ACHN (cell line): Measurements from ENCODE around the gene PTPRG.

Source experiments
- DNase-seq: peaks from one replicate; pipeline ENCODE4 v3.0.0-alpha.2; 2015
- in situ Hi-C: cut with HindIII; loops from 2 replicates; pipeline ENCODE4 v1.10.0; 2017; ENCODE audit warnings: low sequenced_read_pairs, low pct_ligation_motif_present, low pct_unique_long_range_greater_than_20kb

The PTPRG gene

GRCh38 chr3:61960976-61961375 is 399.6 kb downstream of the PTPRG start:
- DNase-seq: no peak
- in situ Hi-C loops: no loop called here

GRCh38 chr3:61961900-61962299 is 400.5 kb downstream of the PTPRG start:
- in situ Hi-C loops: no loop called here
- no peak for DNase-seq

GRCh38 chr3:61964566-61964965 is 403.2 kb downstream of the PTPRG start:
- no peak for DNase-seq
- in situ Hi-C loops: no loop called here

GRCh38 chr3:61965770-61966131 is 404.4 kb downstream of the PTPRG start:
- in situ Hi-C loops: no loop called here
- DNase-seq: no peak

- in situ Hi-C loops: no loop called here
- peak; percentile 73 for DNase-seq
Measured at GRCh38 chr3:61966200-61966599, 404.8 kb downstream of the PTPRG start.

GRCh38 chr3:61967019-61967418 is 405.6 kb downstream of the PTPRG start:
- in situ Hi-C loops: no loop called here
- no peak for DNase-seq

- DNase-seq: no peak
- in situ Hi-C loops: no loop called here
Measured at GRCh38 chr3:61967937-61968336, 406.6 kb downstream of the PTPRG start.

GRCh38 chr3:61974662-61975061 is 413.3 kb downstream of the PTPRG start:
- in situ Hi-C loops: no loop called here
- DNase-seq: no peak

- no peak for DNase-seq
- in situ Hi-C loops: no loop called here
Measured at GRCh38 chr3:61975199-61975598, 413.8 kb downstream of the PTPRG start.

GRCh38 chr3:61975936-61976335 is 414.6 kb downstream of the PTPRG start:
- no peak for DNase-seq
- in situ Hi-C loops: no loop called here

- in situ Hi-C loops: no loop called here
- no peak for DNase-seq
Measured at GRCh38 chr3:61978460-61979419, 417.4 kb downstream of the PTPRG start.

- peak; percentile 68 for DNase-seq
Measured at GRCh38 chr3:61979638-61980037, 418.3 kb downstream of the PTPRG start.

GRCh38 chr3:61980041-61980440 is 418.7 kb downstream of the PTPRG start:
- in situ Hi-C loops: no loop called here
- DNase-seq: peak; percentile 64

More at GRCh38 chr3:61979638-61980037, 418.3 kb downstream of the PTPRG start:
- in situ Hi-C loops: no loop called here

- DNase-seq: no peak
- in situ Hi-C loops: no loop called here
Measured at GRCh38 chr3:61981060-61981459, 419.7 kb downstream of the PTPRG start.

GRCh38 chr3:61983479-61983878 is 422.1 kb downstream of the PTPRG start:
- in situ Hi-C loops: no loop called here
- DNase-seq: no peak

- in situ Hi-C loops: no loop called here
Measured at GRCh38 chr3:61985020-61985419, 423.6 kb downstream of the PTPRG start.

GRCh38 chr3:61986473-61986872 is 425.1 kb downstream of the PTPRG start:
- in situ Hi-C loops: no loop called here
- DNase-seq: no peak

More at GRCh38 chr3:61985020-61985419, 423.6 kb downstream of the PTPRG start:
- DNase-seq: peak; percentile 34

- in situ Hi-C loops: no loop called here
Measured at GRCh38 chr3:61989681-61990080, 428.3 kb downstream of the PTPRG start.

GRCh38 chr3:61990327-61991027 is 429.1 kb downstream of the PTPRG start:
- no peak for DNase-seq
- in situ Hi-C loops: no loop called here

More at GRCh38 chr3:61989681-61990080, 428.3 kb downstream of the PTPRG start:
- DNase-seq: no peak

- no peak for DNase-seq
- in situ Hi-C loops: no loop called here
Measured at GRCh38 chr3:61991706-61992105, 430.3 kb downstream of the PTPRG start.
